Measurements from ENCODE around the gene BNC2.

The BNC2 gene

DNA sequence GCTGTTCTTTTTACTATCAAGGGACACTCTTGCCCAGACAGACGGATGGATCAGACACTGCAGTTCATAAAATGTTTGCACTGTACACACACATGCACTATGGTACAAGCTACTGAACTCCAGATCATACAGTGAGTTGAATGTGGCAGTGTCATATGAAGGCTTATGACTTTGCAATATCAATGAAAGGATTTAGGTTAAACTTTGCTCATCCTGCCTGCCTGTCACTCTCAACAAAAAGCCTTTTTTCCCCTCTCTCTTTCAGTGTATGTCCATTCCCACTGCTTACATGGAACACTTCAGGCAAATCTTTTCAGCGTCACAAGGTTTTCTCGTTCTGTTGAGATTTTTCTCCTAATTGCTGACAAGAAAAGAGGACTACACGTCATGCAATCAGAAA lies 97.4 kb downstream of the BNC2 start:
- H3K9ac ChIP-seq (ENCODE audit: insufficient read length) = no peak overlapping the region
- no peak overlapping the region for H3K27ac ChIP-seq
- no peak overlapping the region for H3K4me3 ChIP-seq
- no peaks in the 10 kb centered on the region for H3K36me3 ChIP-seq (ENCODE audit: insufficient read depth, low read length)
- no peak for DNase-seq (ENCODE audit: low read depth, low spot score)
- H3K9me3 ChIP-seq (ENCODE audit: low read depth, low read length) = no peaks in the 10 kb centered on the region
- TF ChIP-seq EZH2 (IDR thresholded peaks at IDR 0.05) (no peak), FOXP2 (optimal IDR thresholded peaks at IDR 0.05; ENCODE audit: control extremely low read depth, extremely low read length, insufficient read depth) (no peak), POLR2AphosphoS5 (IDR thresholded peaks at IDR 0.05; ENCODE audit: borderline replicate concordance, low read depth, low read length) (no peak)

GRCh38 chr9:16771356-16771755 lies 99.1 kb downstream of the BNC2 start:
- no peak for TF ChIP-seq POLR2AphosphoS5 (IDR thresholded peaks at IDR 0.05; ENCODE audit: borderline replicate concordance, low read depth, low read length)
- no peak for TF ChIP-seq FOXP2 (optimal IDR thresholded peaks at IDR 0.05; ENCODE audit: control extremely low read depth, extremely low read length, insufficient read depth)
- no peak for TF ChIP-seq EZH2 (IDR thresholded peaks at IDR 0.05)
- no peak for DNase-seq (ENCODE audit: low read depth, low spot score)
- Histone ChIP-seq H3K9ac (ENCODE audit: insufficient read length) (no peak overlapping the region), H3K9me3 (ENCODE audit: low read depth, low read length) (no peaks in the 10 kb centered on the region), H3K27ac (peak overlapping the region; percentile 59; the same call in 1 of the 2 replicates), H3K4me3 (peak overlapping the region; percentile 30), H3K36me3 (ENCODE audit: insufficient read depth, low read length) (no peaks in the 10 kb centered on the region)

GRCh38 chr9:16769291-16769690 lies 101.2 kb downstream of the BNC2 start:
- TF ChIP-seq POLR2AphosphoS5 (IDR thresholded peaks at IDR 0.05; ENCODE audit: borderline replicate concordance, low read depth, low read length) = no peak
- TF ChIP-seq FOXP2 (optimal IDR thresholded peaks at IDR 0.05; ENCODE audit: control extremely low read depth, extremely low read length, insufficient read depth) = no peak
- TF ChIP-seq EZH2 (IDR thresholded peaks at IDR 0.05) = no peak
- H3K36me3 ChIP-seq (ENCODE audit: insufficient read depth, low read length) = no peaks in the 10 kb centered on the region
- H3K4me3 ChIP-seq = no peak overlapping the region
- no peak overlapping the region for H3K9ac ChIP-seq (ENCODE audit: insufficient read length)
- no peaks in the 10 kb centered on the region for H3K9me3 ChIP-seq (ENCODE audit: low read depth, low read length)
- H3K27ac ChIP-seq = no peak overlapping the region
- DNase-seq (ENCODE audit: low read depth, low spot score) = no peak

- no peak for DNase-seq (ENCODE audit: low read depth, low spot score)
- no peak overlapping the region for H3K9ac ChIP-seq (ENCODE audit: insufficient read length)
- no peak overlapping the region for H3K27ac ChIP-seq
- no peaks in the 10 kb centered on the region for H3K9me3 ChIP-seq (ENCODE audit: low read depth, low read length)
- H3K4me3 ChIP-seq = no peak overlapping the region
- no peaks in the 10 kb centered on the region for H3K36me3 ChIP-seq (ENCODE audit: insufficient read depth, low read length)
- TF ChIP-seq POLR2AphosphoS5 (IDR thresholded peaks at IDR 0.05; ENCODE audit: borderline replicate concordance, low read depth, low read length) (no peak), EZH2 (IDR thresholded peaks at IDR 0.05) (no peak), FOXP2 (optimal IDR thresholded peaks at IDR 0.05; ENCODE audit: control extremely low read depth, extremely low read length, insufficient read depth) (no peak)
Measured at GRCh38 chr9:16768816-16769215, 101.7 kb downstream of the BNC2 start.

- H3K9me3 ChIP-seq (ENCODE audit: low read depth, low read length) = no peaks in the 10 kb centered on the region
- H3K36me3 ChIP-seq (ENCODE audit: insufficient read depth, low read length) = no peaks in the 10 kb centered on the region
- no peak overlapping the region for H3K9ac ChIP-seq (ENCODE audit: insufficient read length)
- TF ChIP-seq EZH2 (IDR thresholded peaks at IDR 0.05) (no peak), POLR2AphosphoS5 (IDR thresholded peaks at IDR 0.05; ENCODE audit: borderline replicate concordance, low read depth, low read length) (no peak), FOXP2 (optimal IDR thresholded peaks at IDR 0.05; ENCODE audit: control extremely low read depth, extremely low read length, insufficient read depth) (no peak)
- no peak for DNase-seq (ENCODE audit: low read depth, low spot score)
- no peak overlapping the region for H3K4me3 ChIP-seq
- H3K27ac ChIP-seq = no peak overlapping the region
Measured at GRCh38 chr9:16767366-16767765, 103.1 kb downstream of the BNC2 start.

DNA sequence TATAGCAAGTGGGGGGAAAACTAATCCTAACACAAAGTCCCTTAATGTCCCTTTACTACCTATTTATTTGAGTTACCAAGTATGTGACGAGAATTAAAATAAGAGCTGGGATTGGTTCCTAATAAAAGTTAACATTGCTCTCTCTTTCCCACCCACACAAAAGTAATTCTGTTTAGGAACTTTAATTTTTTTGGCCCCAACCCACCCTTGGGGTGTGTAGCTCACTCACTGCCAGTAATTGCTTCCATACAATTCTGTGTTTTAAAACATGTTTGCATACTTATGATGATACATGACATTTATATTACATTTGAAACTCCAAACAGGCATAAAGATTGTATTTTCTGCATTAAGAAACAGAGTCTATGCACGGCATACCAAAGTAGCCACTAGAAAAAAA lies 106.5 kb downstream of the BNC2 start:
- no peak for DNase-seq (ENCODE audit: low read depth, low spot score)
- Histone ChIP-seq H3K9ac (ENCODE audit: insufficient read length) (no peak overlapping the region), H3K36me3 (ENCODE audit: insufficient read depth, low read length) (no peaks in the 10 kb centered on the region), H3K9me3 (ENCODE audit: low read depth, low read length) (no peaks in the 10 kb centered on the region), H3K4me3 (no peak overlapping the region), H3K27ac (no peak overlapping the region)
- TF ChIP-seq POLR2AphosphoS5 (IDR thresholded peaks at IDR 0.05; ENCODE audit: borderline replicate concordance, low read depth, low read length) (no peak), FOXP2 (optimal IDR thresholded peaks at IDR 0.05; ENCODE audit: control extremely low read depth, extremely low read length, insufficient read depth) (no peak), EZH2 (IDR thresholded peaks at IDR 0.05) (no peak)

- Histone ChIP-seq H3K36me3 (ENCODE audit: insufficient read depth, low read length) (no peaks in the 10 kb centered on the region), H3K9ac (ENCODE audit: insufficient read length) (no peak overlapping the region), H3K9me3 (ENCODE audit: low read depth, low read length) (no peaks in the 10 kb centered on the region), H3K4me3 (no peak overlapping the region), H3K27ac (no peak overlapping the region)
- TF ChIP-seq FOXP2 (optimal IDR thresholded peaks at IDR 0.05; ENCODE audit: control extremely low read depth, extremely low read length, insufficient read depth) = no peak
- TF ChIP-seq POLR2AphosphoS5 (IDR thresholded peaks at IDR 0.05; ENCODE audit: borderline replicate concordance, low read depth, low read length) = no peak
- TF ChIP-seq EZH2 (IDR thresholded peaks at IDR 0.05) = no peak
- no peak for DNase-seq (ENCODE audit: low read depth, low spot score)
Measured at GRCh38 chr9:16755467-16756160, 114.9 kb downstream of the BNC2 start.

- no peak overlapping the region for H3K4me3 ChIP-seq
- DNase-seq (ENCODE audit: low read depth, low spot score) = no peak
- H3K27ac ChIP-seq = no peak overlapping the region
- H3K9ac ChIP-seq (ENCODE audit: insufficient read length) = no peak overlapping the region
- H3K9me3 ChIP-seq (ENCODE audit: low read depth, low read length) = no peaks in the 10 kb centered on the region
- H3K36me3 ChIP-seq (ENCODE audit: insufficient read depth, low read length) = no peaks in the 10 kb centered on the region
- TF ChIP-seq POLR2AphosphoS5 (IDR thresholded peaks at IDR 0.05; ENCODE audit: borderline replicate concordance, low read depth, low read length) = no peak
Measured at GRCh38 chr9:16754662-16755061, 115.8 kb downstream of the BNC2 start.

- Histone ChIP-seq H3K9ac (ENCODE audit: insufficient read length) (no peak overlapping the region), H3K36me3 (ENCODE audit: insufficient read depth, low read length) (no peaks in the 10 kb centered on the region), H3K4me3 (no peak overlapping the region), H3K27ac (peak overlapping the region; percentile 57), H3K9me3 (ENCODE audit: low read depth, low read length) (no peaks in the 10 kb centered on the region)
- no peak for DNase-seq (ENCODE audit: low read depth, low spot score)
- no peak for TF ChIP-seq POLR2AphosphoS5 (IDR thresholded peaks at IDR 0.05; ENCODE audit: borderline replicate concordance, low read depth, low read length)
- no peak for TF ChIP-seq FOXP2 (optimal IDR thresholded peaks at IDR 0.05; ENCODE audit: control extremely low read depth, extremely low read length, insufficient read depth)
- no peak for TF ChIP-seq EZH2 (IDR thresholded peaks at IDR 0.05)
Measured at GRCh38 chr9:16753256-16753655, 117.2 kb downstream of the BNC2 start.
